ENCODE results near the gene RPL10A.
A peak's percentile ranks its signal among the peaks of the same experiment; 100 is the strongest.
"Not testable (repeated sequence)": the region's sequence is repeated elsewhere in the genome, so short reads cannot be mapped to it uniquely, and the experiment has no call there.

RPL10A gene

DNA sequence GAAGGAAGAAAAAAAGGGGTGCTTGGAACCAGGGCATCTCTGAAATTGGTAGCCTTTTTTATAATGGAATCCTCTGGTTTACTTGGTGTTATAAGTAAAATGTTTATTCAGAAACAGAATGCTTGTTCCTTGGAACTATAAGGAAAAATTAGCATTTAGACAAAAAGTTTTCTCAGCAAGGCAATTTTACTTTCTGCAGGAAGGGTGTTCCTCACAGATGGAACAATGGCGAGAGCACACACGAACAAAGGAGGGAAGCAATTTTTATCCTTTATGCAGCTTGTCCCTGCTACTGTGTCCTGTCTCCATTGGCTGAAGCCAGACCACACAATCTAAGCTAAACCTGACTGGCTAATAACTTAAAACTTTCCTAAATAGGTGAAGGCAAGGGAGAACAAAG, 38.7 kb upstream of the RPL10A start:
- no peak overlapping the region for H3K9ac ChIP-seq
- TF ChIP-seq Cebpa-rat (IDR thresholded peaks at IDR 0.05), result no peak
- peaks cover 16 to 57% (median 41%) of the 10 kb centered on the region in 11 experiments for H3K36me3 ChIP-seq
- no peak overlapping the region for H3K27ac ChIP-seq
- no peaks in the 10 kb centered on the region for H3K27me3 ChIP-seq
- peaks cover 28 to 33% (median 31%) of the 10 kb centered on the region in 10 experiments for H3K4me1 ChIP-seq
- H3K9me3 ChIP-seq (replicated peaks in 1 of 11), result peaks cover 34 to 43% (median 36%) of the 10 kb centered on the region in 11 experiments
- no peak overlapping the region for H3K4me2 ChIP-seq
- no peaks in the 10 kb centered on the region for H4K20me1 ChIP-seq
- peak overlapping the region in 5 of 10 experiments; percentile 12 to 28 (median 21); a peak in 5 of 20 replicates for H3K4me3 ChIP-seq

DNA sequence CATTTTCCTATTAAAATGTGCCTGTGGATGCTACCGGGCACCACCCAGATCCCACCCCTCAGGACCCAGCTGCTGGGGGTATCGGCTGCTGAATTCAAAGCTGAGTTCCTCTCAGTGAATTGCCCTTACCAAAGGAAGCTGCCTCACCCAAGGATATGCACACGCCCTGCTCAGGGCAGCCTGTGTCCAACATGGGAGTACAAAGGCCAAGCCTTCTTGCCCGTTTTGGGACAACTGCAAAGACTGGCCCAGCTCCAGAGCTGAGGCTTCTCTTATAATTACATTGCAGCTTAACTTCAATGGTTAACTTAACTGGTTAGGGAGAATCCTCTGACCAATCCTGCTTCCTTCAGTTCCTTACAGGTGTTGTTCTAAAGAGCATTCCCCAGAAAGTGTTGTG, 35.9 kb upstream of the RPL10A start:
- H3K4me3 ChIP-seq, result no peak overlapping the region
- H3K4me1 ChIP-seq, result peaks cover 0 to 5% (median 3%) of the 10 kb centered on the region in 10 experiments; a peak in 13 of 20 replicates
- no peak for TF ChIP-seq Cebpa-rat (IDR thresholded peaks at IDR 0.05)
- H3K4me2 ChIP-seq, result no peak overlapping the region
- no peak overlapping the region for H3K27ac ChIP-seq
- no peaks in the 10 kb centered on the region for H4K20me1 ChIP-seq
- H3K36me3 ChIP-seq, result peaks cover 14 to 32% (median 24%) of the 10 kb centered on the region in 11 experiments
- H3K9me3 ChIP-seq (replicated peaks in 1 of 11), result peaks cover 32 to 34% (median 32%) of the 10 kb centered on the region in 11 experiments
- no peaks in the 10 kb centered on the region for H3K27me3 ChIP-seq
- no peak overlapping the region for H3K9ac ChIP-seq

DNA sequence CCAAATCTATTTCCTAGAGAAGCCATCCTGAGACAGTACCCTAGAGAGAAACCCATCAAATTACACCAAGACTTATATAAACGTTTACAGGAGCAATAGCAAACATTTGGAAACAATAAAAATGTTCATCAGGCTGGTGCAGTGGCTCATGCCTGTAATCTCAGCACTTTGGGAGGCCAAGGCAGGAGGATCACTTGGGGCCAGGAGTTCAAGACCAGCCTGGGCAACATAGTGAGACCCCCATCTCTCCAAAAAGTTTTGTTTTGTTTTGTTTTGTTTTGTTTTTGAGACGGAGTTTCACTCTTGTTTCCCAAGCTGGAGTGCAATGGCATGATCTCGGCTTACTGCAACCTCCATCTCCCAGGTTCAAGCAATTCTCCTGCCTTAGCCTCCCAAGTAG, 35.5 kb upstream of the RPL10A start:
- not testable (repeated sequence) for H4K20me1 ChIP-seq, H3K27ac ChIP-seq, H3K9ac ChIP-seq, H3K4me3 ChIP-seq, H3K27me3 ChIP-seq, H3K4me2 ChIP-seq, H3K4me1 ChIP-seq
- peaks cover 14 to 28% (median 20%) of the 10 kb centered on the region in 11 experiments for H3K36me3 ChIP-seq
- H3K9me3 ChIP-seq (replicated peaks in 1 of 11), result peaks cover 28 to 30% (median 28%) of the 10 kb centered on the region in 11 experiments

DNA sequence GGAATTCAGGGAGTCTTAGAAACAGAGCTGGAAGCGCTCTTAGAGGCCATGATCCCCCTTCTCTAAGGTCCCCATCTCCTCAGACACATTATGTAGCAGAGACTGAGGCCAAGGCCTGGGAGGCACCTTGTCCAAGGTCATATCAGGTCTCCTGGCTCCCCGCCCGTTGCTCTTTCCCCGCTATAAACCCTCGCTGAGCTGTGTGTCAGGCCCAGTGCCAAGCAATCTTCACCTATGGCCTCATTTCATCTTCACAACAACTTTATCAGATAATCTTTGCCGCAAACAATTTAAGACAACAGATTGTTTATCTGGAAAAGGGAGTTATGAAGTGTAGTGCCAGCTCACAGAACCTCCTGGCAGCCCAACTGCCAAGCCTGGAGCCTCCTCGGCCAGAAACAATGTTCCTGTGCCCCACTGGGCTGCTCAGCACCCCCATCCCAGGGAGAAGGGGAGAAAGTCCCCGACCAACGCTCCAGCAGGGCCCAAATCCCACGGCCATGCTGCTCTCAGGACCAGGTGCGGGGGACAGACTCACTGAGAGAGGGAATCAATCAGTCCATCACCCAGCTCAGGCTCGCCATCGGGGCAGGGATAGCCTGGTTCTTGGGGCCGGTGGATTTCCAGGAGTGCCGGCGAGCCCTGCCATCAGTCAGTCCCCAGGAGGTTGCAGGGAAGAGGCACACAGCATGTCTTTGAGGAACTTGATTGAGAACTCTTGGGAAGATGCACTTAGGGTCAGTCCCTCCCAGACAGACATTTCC, 32.9 kb upstream of the RPL10A start:
- no peaks in the 10 kb centered on the region for H3K27me3 ChIP-seq
- H3K36me3 ChIP-seq, result peaks cover 0 to 2% (median 0%) of the 10 kb centered on the region in 11 experiments; a peak in 6 of 22 replicates
- H3K9ac ChIP-seq, result no peak overlapping the region
- no peak for TF ChIP-seq Cebpa-rat (IDR thresholded peaks at IDR 0.05)
- H3K9me3 ChIP-seq (replicated peaks in 1 of 11), result peaks cover 2 to 4% (median 3%) of the 10 kb centered on the region in 11 experiments
- H3K4me3 ChIP-seq, result no peak overlapping the region
- no peak overlapping the region for H3K27ac ChIP-seq
- H3K4me2 ChIP-seq, result no peak overlapping the region; a peak in 1 of 22 replicates
- H3K4me1 ChIP-seq, result no peaks in the 10 kb centered on the region
- H4K20me1 ChIP-seq, result no peaks in the 10 kb centered on the region

DNA sequence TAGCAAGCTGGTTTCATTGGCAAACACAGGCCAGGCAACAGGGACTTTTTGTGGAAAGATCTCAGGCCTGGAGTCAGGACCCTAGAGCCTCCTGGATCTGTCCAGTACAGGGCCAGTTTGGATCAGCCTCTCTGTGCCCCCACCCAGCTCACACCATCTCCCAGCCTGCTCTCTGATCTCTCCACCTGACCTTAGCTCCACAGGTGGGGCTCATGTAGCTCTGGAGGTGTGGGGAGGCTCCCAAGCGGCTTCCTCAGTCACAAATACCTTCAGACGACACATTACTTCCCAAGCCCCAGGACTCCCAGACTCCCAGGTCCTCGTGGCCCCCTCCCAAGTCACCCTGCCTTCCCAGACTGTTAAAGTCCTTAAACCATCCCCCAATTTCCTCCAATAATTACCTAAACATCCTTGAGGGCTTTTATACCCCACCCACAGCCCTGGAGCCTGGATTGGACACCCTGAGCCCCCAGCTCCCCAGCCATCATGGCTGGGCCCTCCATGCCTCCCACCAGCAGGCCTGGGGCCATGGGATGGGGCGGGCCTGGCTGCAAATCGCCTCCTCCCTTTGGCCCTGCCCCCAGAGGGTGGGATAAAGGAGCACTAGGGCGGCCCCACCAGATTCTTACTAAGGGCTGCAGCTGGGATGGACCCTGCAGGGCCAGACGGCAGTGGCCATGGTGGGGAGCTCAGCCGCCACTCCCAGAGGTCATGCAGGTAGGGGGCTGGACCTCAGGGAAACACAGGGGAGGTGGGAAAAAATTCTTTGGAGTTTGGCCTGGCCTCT, 31.9 kb upstream of the RPL10A start:
- Histone ChIP-seq H4K20me1 (no peaks in the 10 kb centered on the region), H3K27me3 (no peaks in the 10 kb centered on the region), H3K4me2 (no peak overlapping the region; a peak in 1 of 22 replicates), H3K9ac (no peak overlapping the region), H3K4me1 (no peaks in the 10 kb centered on the region), H3K4me3 (no peak overlapping the region), H3K27ac (no peak overlapping the region), H3K9me3 (replicated peaks in 1 of 11) (no peaks in the 10 kb centered on the region), H3K36me3 (no peaks in the 10 kb centered on the region)
- no peak for TF ChIP-seq Cebpa-rat (IDR thresholded peaks at IDR 0.05)

DNA sequence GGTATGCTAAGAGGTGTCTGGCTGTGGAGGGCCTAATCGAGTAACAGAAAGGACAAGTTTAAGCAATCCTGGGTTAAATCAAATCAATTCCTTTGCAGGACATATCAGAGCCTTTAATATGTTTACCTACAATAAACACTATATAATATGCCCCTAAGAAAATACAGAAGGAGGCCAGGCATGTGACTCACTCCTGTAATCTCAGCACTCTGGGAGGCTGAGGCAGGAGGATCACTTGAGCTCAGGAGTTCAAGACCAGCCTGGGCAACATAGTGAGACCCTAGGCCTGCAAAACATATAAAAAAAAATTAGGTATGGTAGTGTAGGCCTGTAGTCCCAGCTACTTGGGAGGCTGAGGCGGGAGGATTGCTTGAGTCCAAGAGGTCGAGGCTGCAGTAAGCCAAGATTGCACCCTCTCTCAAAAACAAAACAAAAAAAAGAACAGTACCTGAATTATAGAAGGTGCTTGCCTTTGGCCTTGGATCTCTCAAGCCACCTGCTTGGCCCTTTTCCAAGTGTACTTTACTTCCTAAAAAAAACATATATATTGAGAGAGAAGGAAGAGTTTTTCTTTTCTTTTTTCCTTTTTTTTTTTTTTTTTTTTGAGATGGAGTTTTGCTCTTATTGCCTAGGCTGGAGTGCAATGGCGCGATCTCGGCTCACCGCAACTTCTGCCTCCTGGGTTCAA, 29.7 kb upstream of the RPL10A start:
- not testable (repeated sequence) for H3K4me1 ChIP-seq; H3K36me3 ChIP-seq; H3K4me2 ChIP-seq; H3K9ac ChIP-seq; H3K9me3 ChIP-seq (replicated peaks in 1 of 11); H4K20me1 ChIP-seq; H3K4me3 ChIP-seq; H3K27me3 ChIP-seq; H3K27ac ChIP-seq

DNA sequence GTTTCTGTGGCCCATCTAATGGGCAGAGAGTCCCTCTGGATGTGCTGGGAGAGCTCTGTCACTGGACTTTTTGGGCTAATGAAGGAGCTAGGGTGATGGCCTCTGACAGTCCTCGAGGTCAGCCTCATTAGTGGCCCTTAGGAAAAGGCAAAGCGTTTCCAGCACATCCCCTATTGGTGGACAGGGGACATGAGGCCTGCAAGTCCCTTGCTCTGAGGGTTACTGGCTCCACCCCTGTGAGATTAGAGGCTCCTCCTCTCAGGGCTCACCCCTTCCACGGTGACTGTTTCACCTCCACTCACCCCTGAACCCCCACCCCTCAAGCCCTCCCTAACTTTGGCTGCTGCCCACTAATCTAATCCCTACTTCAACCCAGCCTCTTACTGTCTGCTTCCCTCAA, 28.9 kb upstream of the RPL10A start:
- no peak overlapping the region for H3K4me3 ChIP-seq
- no peak for TF ChIP-seq Cebpa-rat (IDR thresholded peaks at IDR 0.05)
- H3K4me1 ChIP-seq, result no peaks in the 10 kb centered on the region; a peak in 1 of 20 replicates
- no peaks in the 10 kb centered on the region for H4K20me1 ChIP-seq
- no peaks in the 10 kb centered on the region for H3K9me3 ChIP-seq (replicated peaks in 1 of 11)
- no peaks in the 10 kb centered on the region for H3K36me3 ChIP-seq
- H3K9ac ChIP-seq, result no peak overlapping the region
- no peak overlapping the region for H3K27ac ChIP-seq
- H3K4me2 ChIP-seq, result no peak overlapping the region
- no peaks in the 10 kb centered on the region for H3K27me3 ChIP-seq

DNA sequence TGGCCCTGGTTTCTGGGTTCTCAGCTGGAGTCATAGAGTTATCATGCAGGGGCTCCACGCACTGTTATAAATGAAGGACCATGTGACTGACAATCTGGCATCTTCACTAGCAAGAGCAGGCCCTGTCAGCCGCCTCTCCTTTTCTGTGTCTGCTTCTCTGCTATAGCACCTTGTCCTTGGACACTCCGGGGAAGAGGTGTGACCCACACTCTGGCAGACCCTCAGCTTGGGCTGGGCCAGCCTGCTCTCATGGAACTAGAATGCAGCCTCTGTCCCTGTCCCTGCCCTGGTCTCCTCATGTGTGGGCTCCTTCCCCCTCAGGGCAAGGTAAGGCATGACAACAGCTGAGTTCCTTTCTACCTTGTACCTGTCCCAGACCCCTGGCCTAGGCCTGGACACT, 27.0 kb upstream of the RPL10A start:
- Histone ChIP-seq H3K4me3 (no peak overlapping the region), H3K9me3 (replicated peaks in 1 of 11) (no peaks in the 10 kb centered on the region)
- TF ChIP-seq Cebpa-rat (IDR thresholded peaks at IDR 0.05), result no peak

DNA sequence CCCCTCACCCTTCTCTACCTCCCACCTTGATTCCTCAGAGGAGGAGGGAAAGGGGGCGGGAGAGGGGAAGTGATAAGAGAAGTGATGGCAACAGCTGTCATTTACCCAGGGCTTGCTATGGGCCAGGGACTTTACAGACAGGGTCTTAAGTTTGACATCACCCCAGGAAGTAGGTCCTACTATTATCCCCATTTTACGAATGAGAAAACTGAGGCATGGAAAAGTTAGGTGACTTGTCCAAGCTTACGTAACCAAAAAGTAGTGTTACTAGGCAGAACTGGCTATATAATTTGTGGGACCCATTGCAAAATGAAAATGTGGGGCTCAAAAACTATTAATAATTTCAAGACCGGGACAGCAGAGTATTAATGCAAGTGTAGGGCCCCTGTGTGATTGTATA, 26.6 kb upstream of the RPL10A start:
- Histone ChIP-seq H3K27me3 (no peaks in the 10 kb centered on the region), H3K4me1 (peaks cover 7 to 19% (median 12%) of the 10 kb centered on the region in 10 experiments; a peak in 18 of 20 replicates), H3K9ac (no peak overlapping the region), H3K36me3 (no peaks in the 10 kb centered on the region), H3K4me2 (no peak overlapping the region), H4K20me1 (no peaks in the 10 kb centered on the region), H3K9me3 (replicated peaks in 1 of 11) (no peaks in the 10 kb centered on the region), H3K4me3 (no peak overlapping the region), H3K27ac (no peak overlapping the region)
- TF ChIP-seq Cebpa-rat (IDR thresholded peaks at IDR 0.05), result no peak

More for the DNA sequence above, 27.0 kb upstream of the RPL10A start:
- Histone ChIP-seq H3K36me3 (no peaks in the 10 kb centered on the region), H3K4me2 (no peak overlapping the region), H4K20me1 (no peaks in the 10 kb centered on the region), H3K9ac (no peak overlapping the region), H3K27me3 (no peaks in the 10 kb centered on the region), H3K27ac (no peak overlapping the region), H3K4me1 (peaks cover 7 to 15% (median 11%) of the 10 kb centered on the region in 10 experiments; a peak in 18 of 20 replicates)

Data from BLaER1 treated with 17β-estradiol and CSF1 and Interleukin-3, amounts not matched to agents 10 nM and 100 nM (cell line).